IMR-90 (cell line): ENCODE data around the gene GRIK5. TPM values are rescaled to one million over a fixed set of nuclear protein-coding genes. Genes with fewer than 3 reads are reported as not detected.

Experiments used
- ATAC-seq: fragments of 200-7000 bp; cut with Tn5 transposase; 2 replicates; pipeline ENCODE4 v1.9.1; 2020; ENCODE audit warnings: low read depth, mild to moderate bottlenecking, moderate library complexity
- BruUV-seq: library from RNA; stranded (reverse); fragments of 400-500 nt; replicated peaks from 2 replicates; lab custom pipeline; 2021; lab: Mats Ljungman, UMichigan
- CTCF ChIA-PET: fragments of 300-600 bp; formaldehyde crosslinking; extraction: SDS; loops from one replicate; lab custom pipeline; 2021; ENCODE audit warnings: antibody characterized with exemption; lab: Yijun Ruan, JAX
- POLR2A ChIA-PET: fragments of 300-600 bp; sonication (Branson Sonifier 250); formaldehyde crosslinking; loops from one replicate; lab custom pipeline; 2022; ENCODE audit warnings: antibody characterized with exemption; ENCODE audit not compliant: unreplicated experiment; lab: Charles Lee
- DNase-seq: peaks from one replicate; pipeline ENCODE4 v3.0.0; 2013
- H2AFZ ChIP-seq: replicated peaks from 2 replicates; pipeline ENCODE3; 2013; ENCODE audit warnings: low read length, mild to moderate bottlenecking; ENCODE audit not compliant: poor library complexity
- H2AK5ac ChIP-seq: 2 replicates; pipeline ENCODE4 v1.6.1; 2013; ENCODE audit warnings: low read depth, low read length, inconsistent platforms
- H2AK9ac ChIP-seq: replicated peaks from 2 replicates; pipeline ENCODE3; 2013; ENCODE audit warnings: mild to moderate bottlenecking, low read depth, low read length, moderate library complexity; ENCODE audit not compliant: poor library complexity
- H2BK120ac ChIP-seq: 2 replicates; pipeline ENCODE4 v1.6.1; 2013; ENCODE audit warnings: low read depth, low read length, inconsistent platforms
- H2BK15ac ChIP-seq: 3 replicates; pipeline ENCODE4 v1.6.1; 2013; ENCODE audit warnings: low read depth, low read length, inconsistent platforms
- H2BK20ac ChIP-seq: 2 replicates; pipeline ENCODE4 v1.6.1; 2013; ENCODE audit warnings: low read depth, mild to moderate bottlenecking, inconsistent platforms, low read length, moderate library complexity
- H2BK5ac ChIP-seq: 2 replicates; pipeline ENCODE4 v1.6.1; 2013; ENCODE audit warnings: mild to moderate bottlenecking, low read depth, low read length, inconsistent platforms; ENCODE audit not compliant: poor library complexity, severe bottlenecking
- H3K14ac ChIP-seq: replicated peaks from 2 replicates; pipeline ENCODE4 v1.6.1; 2013; ENCODE audit warnings: low read depth, low read length, inconsistent platforms
- H3K18ac ChIP-seq: 2 replicates; pipeline ENCODE4 v1.6.1; 2013; ENCODE audit warnings: low read depth, low read length, control low read depth
- H3K23ac ChIP-seq: 2 replicates; pipeline ENCODE4 v1.6.1; 2013; ENCODE audit warnings: low read depth, low read length, inconsistent platforms
- H3K27ac ChIP-seq: 2 replicates; pipeline ENCODE4 v1.5.1; 2013; ENCODE audit warnings: mild to moderate bottlenecking, control low read depth, low read length; ENCODE audit not compliant: insufficient read depth
- H3K27me3 ChIP-seq: 2 replicates; pipeline ENCODE4 v1.6.1; 2013; ENCODE audit warnings: low read length; ENCODE audit not compliant: control insufficient read depth, insufficient read depth
- H3K36me3 ChIP-seq: 2 replicates; pipeline ENCODE4 v1.6.1; 2013; ENCODE audit warnings: low read length, mixed read lengths; ENCODE audit not compliant: control insufficient read depth, insufficient read depth
- H3K4ac ChIP-seq: 2 replicates; pipeline ENCODE4 v1.6.1; 2013; ENCODE audit warnings: low read depth, low read length, inconsistent platforms
- H3K4me1 ChIP-seq: 2 replicates; pipeline ENCODE4 v1.6.1; 2013; ENCODE audit warnings: low read length, mixed read lengths; ENCODE audit not compliant: control insufficient read depth, insufficient read depth
- H3K4me2 ChIP-seq: 2 replicates; pipeline ENCODE4 v1.6.1; 2013; ENCODE audit warnings: low read depth, mild to moderate bottlenecking, control low read depth, low read length, moderate library complexity
- H3K4me3 ChIP-seq: 2 replicates; pipeline ENCODE4 v1.5.1; 2013; ENCODE audit warnings: low read depth, mild to moderate bottlenecking, control low read depth, low read length, moderate library complexity; ENCODE audit not compliant: insufficient read depth
- H3K56ac ChIP-seq: 2 replicates; pipeline ENCODE4 v1.6.1; 2013; ENCODE audit warnings: low read length, inconsistent platforms; ENCODE audit not compliant: insufficient read depth; ENCODE audit errors: extremely low read depth
- H3K79me1 ChIP-seq, 2 experiments: 2 replicates each; pipeline ENCODE4 v1.6.1; 2013; ENCODE audit warnings: low read length in 2 of 2, inconsistent platforms in 1 of 2, low read depth in 1 of 2
- H3K9ac ChIP-seq: 2 replicates; pipeline ENCODE4 v1.6.1; 2013; ENCODE audit warnings: low read depth, low read length, control low read depth
- H3K9me1 ChIP-seq: 2 replicates; pipeline ENCODE4 v1.6.1; 2013; ENCODE audit warnings: low read length, inconsistent platforms; ENCODE audit not compliant: insufficient read depth
- H3K9me3 ChIP-seq: 2 replicates; pipeline ENCODE4 v1.6.1; 2013; ENCODE audit warnings: low read length; ENCODE audit not compliant: control insufficient read depth, insufficient read depth
- H4K20me1 ChIP-seq: 2 replicates; pipeline ENCODE4 v1.6.1; 2013; ENCODE audit warnings: low read length, inconsistent platforms; ENCODE audit not compliant: insufficient read depth
- H4K5ac ChIP-seq: 2 replicates; pipeline ENCODE4 v1.6.1; 2013; ENCODE audit warnings: mild to moderate bottlenecking, low read depth, low read length, control low read depth
- H4K8ac ChIP-seq, 2 experiments: 2 replicates each; pipeline ENCODE4 v1.6.1; 2013; ENCODE audit warnings: low read depth in 2 of 2, low read length in 2 of 2, control low read depth in 1 of 2, inconsistent platforms in 1 of 2
- H4K91ac ChIP-seq: 2 replicates; pipeline ENCODE4 v1.6.1; 2013; ENCODE audit warnings: low read depth, low read length, inconsistent platforms; ENCODE audit not compliant: insufficient read depth
- BHLHE40 ChIP-seq: fragments of 150-350 bp; IDR thresholded peaks from 2 replicates; pipeline ENCODE4 v1.6.1; 2016; ENCODE audit warnings: mild to moderate bottlenecking, low read depth, low read length
- CEBPB ChIP-seq: IDR thresholded peaks from 2 replicates; pipeline ENCODE4 v1.6.1; 2012; ENCODE audit warnings: low read depth, low read length, improper control_type of control experiment
- CHD1 ChIP-seq: IDR thresholded peaks from 2 replicates; pipeline ENCODE4 v1.6.1; 2012; ENCODE audit warnings: low read depth, low read length, improper control_type of control experiment
- CTCF ChIP-seq: conservative IDR thresholded peaks from 2 replicates; pipeline ENCODE4 v1.5.1; 2012; ENCODE audit warnings: mild to moderate bottlenecking, low read depth, low read length, improper control_type of control experiment
- FOS ChIP-seq: fragments of 150-350 bp; IDR thresholded peaks from 2 replicates; pipeline ENCODE4 v1.6.1; 2016; ENCODE audit warnings: low read depth, low read length
- MAFK ChIP-seq: IDR thresholded peaks from 2 replicates; pipeline ENCODE4 v1.6.1; 2012; ENCODE audit warnings: low read depth, low read length, improper control_type of control experiment
- MAZ ChIP-seq: IDR thresholded peaks from 2 replicates; pipeline ENCODE4 v1.6.1; 2012; ENCODE audit warnings: low read depth, mild to moderate bottlenecking, low read length, improper control_type of control experiment, moderate library complexity, borderline replicate concordance
- MXI1 ChIP-seq: IDR thresholded peaks from 2 replicates; pipeline ENCODE4 v1.6.1; 2012; ENCODE audit warnings: low read depth, mild to moderate bottlenecking, low read length, moderate library complexity, borderline replicate concordance
- NFE2L2 ChIP-seq: fragments of 150-350 bp; IDR thresholded peaks from 2 replicates; pipeline ENCODE4 v1.6.1; 2016; ENCODE audit warnings: low read depth, mild to moderate bottlenecking, low read length
- POLR2A ChIP-seq: IDR thresholded peaks from 2 replicates; pipeline ENCODE4 v1.6.1; 2012; ENCODE audit warnings: mild to moderate bottlenecking, low read depth, low read length
- RAD21 ChIP-seq: IDR thresholded peaks from 2 replicates; pipeline ENCODE4 v1.6.1; 2012; ENCODE audit warnings: low read length, improper control_type of control experiment
- RCOR1 ChIP-seq: IDR thresholded peaks from 2 replicates; pipeline ENCODE4 v1.6.1; 2012; ENCODE audit warnings: mild to moderate bottlenecking, low read length, improper control_type of control experiment; ENCODE audit not compliant: insufficient replicate concordance
- RFX5 ChIP-seq: IDR thresholded peaks from 2 replicates; pipeline ENCODE4 v1.8.0; 2012; ENCODE audit warnings: low read depth, mild to moderate bottlenecking, low read length, moderate library complexity
- SMC3 ChIP-seq: fragments of 150-350 bp; IDR thresholded peaks from 2 replicates; pipeline ENCODE4 v1.6.1; 2016; ENCODE audit warnings: low read depth, mild to moderate bottlenecking, antibody characterized with exemption, low read length, moderate library complexity
- USF2 ChIP-seq: fragments of 150-350 bp; IDR thresholded peaks from 2 replicates; pipeline ENCODE4 v1.6.1; 2017; ENCODE audit warnings: mild to moderate bottlenecking, antibody characterized with exemption, low read length, low read depth
- WGBS, 2 experiments: methylation state at CpG; one replicate each; pipeline versions ENCODE4 v1.1.5 to v1.1.7; 2013; ENCODE audit warnings: missing lambda C conversion rate in 2 of 2; ENCODE audit not compliant: insufficient read length in 1 of 2; ENCODE audit errors: extremely low coverage in 2 of 2; 5-methylcytosine and 5-hydroxymethylcytosine counted together
- dilution Hi-C: fragments of 300-500 bp; cut with HindIII; formaldehyde crosslinking; loops from one replicate; pipeline ENCODE4 v1.14.3; 2018; ENCODE audit warnings: low sequenced_read_pairs; ENCODE audit not compliant: unreplicated experiment
- in situ Hi-C: fragments of 300-500 bp; cut with MboI; formaldehyde crosslinking; loops from 3 replicates; pipeline ENCODE4 v1.14.3; 2019; ENCODE audit warnings: low sequenced_read_pairs, inconsistent platforms, mixed read lengths
- intact Hi-C: fragments of 100-400 bp; cut with micrococcal nuclease; formaldehyde crosslinking; loops from 2 replicates; pipeline ENCODE4 v1.10.0; 2022
- polyA plus RNA-seq, 3 experiments: library from polyadenylated mRNA; depleted of rRNA; stranded (reverse); fragments of >200 nt; gene quantifications; 2 replicates each; pipeline ENCODE4 v1.2.3, GENCODE V29; 2012; ENCODE audit warnings: low replicate concordance in 1 of 3
- total RNA-seq: library from RNA; depleted of rRNA; stranded (reverse); fragments of >200 nt; gene quantifications from 2 replicates; pipeline ENCODE4 v1.2.3, GENCODE V29; 2012
- TF ChIP-seq, protein P1 (sequence below): fragments of 150-350 bp; IDR thresholded peaks from 2 replicates; pipeline ENCODE4 v1.6.1; 2016; ENCODE audit warnings: low read depth, mild to moderate bottlenecking, low read length, moderate library complexity, borderline replicate concordance

GRIK5 gene
- total and polyA plus RNA-seq, 2 of the 4 experiments (the other 2 are of a cell fraction): 0.10 TPM; not detected in 1

DNA sequence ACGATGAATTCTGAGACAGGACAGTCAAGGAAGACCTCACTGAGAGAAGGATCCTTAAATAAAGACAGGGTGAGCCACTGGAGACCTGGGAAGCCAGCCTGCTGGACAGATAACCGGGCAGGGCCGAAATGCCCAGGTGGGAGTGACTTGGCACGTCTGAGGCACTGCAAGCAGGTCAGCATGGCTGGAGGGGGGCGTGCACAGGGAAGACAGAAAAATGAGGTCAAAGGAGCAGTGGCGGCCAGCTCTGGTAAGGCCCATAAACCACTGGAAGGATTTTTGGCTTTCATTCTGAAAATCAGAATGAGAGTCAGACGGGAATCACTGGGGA is 70.2 kb downstream of the GRIK5 start:
- Histone ChIP-seq H4K8ac (no peak overlapping the region), H4K91ac (no peak overlapping the region), H3K14ac (no peak overlapping the region), H3K27me3 (peaks cover 77% of the 10 kb centered on the region), H2AK5ac (no peak overlapping the region), H3K4me2 (no peak overlapping the region), H3K9me1 (peaks cover 6% of the 10 kb centered on the region; the same call in 1 of the 2 replicates), H3K36me3 (no peaks in the 10 kb centered on the region), H2BK20ac (no peak overlapping the region), H3K4me3 (no peak overlapping the region), H3K9me3 (no peaks in the 10 kb centered on the region), H4K5ac (no peak overlapping the region), H3K4me1 (no peaks in the 10 kb centered on the region), H3K9ac (no peak overlapping the region), H3K23ac (no peak overlapping the region), H3K4ac (no peak overlapping the region), H2AFZ (no peak overlapping the region), H3K79me1 (no peaks in the 10 kb centered on the region), H2BK5ac (no peak overlapping the region), H2BK15ac (no peak overlapping the region), H2AK9ac (no peak overlapping the region), H4K20me1 (no peaks in the 10 kb centered on the region; the same call in none of the 2 replicates), H3K56ac (no peak overlapping the region), H3K18ac (no peak overlapping the region), H3K27ac (no peak overlapping the region), H2BK120ac (no peak overlapping the region)
- ChIA-PET POLR2A (no interaction called here), CTCF (no interaction called here)
- intact Hi-C loops: no loop called here
- in situ Hi-C loops: no loop called here
- dilution Hi-C loops: no loop called here
- ATAC-seq (no peak), DNase-seq (no peak)
- TF ChIP-seq CEBPB (no peak), USF2 (no peak), MAZ (no peak), NFE2L2 (no peak), RFX5 (no peak), RAD21 (no peak), MAFK (no peak), SMC3 (no peak), CTCF (no peak), CHD1 (no peak), FOS (no peak), MXI1 (no peak), RCOR1 (no peak), BHLHE40 (no peak), POLR2A (no peak)
- TF ChIP-seq, protein P1, sequence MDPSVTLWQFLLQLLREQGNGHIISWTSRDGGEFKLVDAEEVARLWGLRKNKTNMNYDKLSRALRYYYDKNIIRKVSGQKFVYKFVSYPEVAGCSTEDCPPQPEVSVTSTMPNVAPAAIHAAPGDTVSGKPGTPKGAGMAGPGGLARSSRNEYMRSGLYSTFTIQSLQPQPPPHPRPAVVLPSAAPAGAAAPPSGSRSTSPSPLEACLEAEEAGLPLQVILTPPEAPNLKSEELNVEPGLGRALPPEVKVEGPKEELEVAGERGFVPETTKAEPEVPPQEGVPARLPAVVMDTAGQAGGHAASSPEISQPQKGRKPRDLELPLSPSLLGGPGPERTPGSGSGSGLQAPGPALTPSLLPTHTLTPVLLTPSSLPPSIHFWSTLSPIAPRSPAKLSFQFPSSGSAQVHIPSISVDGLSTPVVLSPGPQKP: no peak
- 75% methylated on average over 5 of the region's 7 CpGs; no CpG with 5 or more reads in 1 of the 2 experiments for WGBS, 2 experiments
- no TSS peak for BruUV-seq
